ENCODE results near the gene GPD2.
"Not testable (repeated sequence)": the region's sequence is repeated elsewhere in the genome, so short reads cannot be mapped to it uniquely, and the experiment has no call there.

- TF ChIP-seq CTCF, POLR2A, EP300 (IDR thresholded peaks at IDR 0.05): not testable (repeated sequence)
These were observed 181.9 kb downstream of the GPD2 start for GRCh38 chr2:156618071-156618470.
